Lower leg skin (tissue), 4 donors: ENCODE results near the gene USP10. TPM values are rescaled to one million over a fixed set of nuclear protein-coding genes. Genes with fewer than 3 reads are reported as not detected.

Source experiments
- DNase-seq, 2 donors: peaks; one replicate each; pipeline ENCODE4 v3.0.0-alpha.2; 2019; ENCODE audit warnings: low spot score in 2 of 2
- H3K4me3 ChIP-seq: fragments of 200-600 bp; sonication (generic); 2 replicates; pipeline ENCODE4 v1.5.1; 2017; ENCODE audit warnings: mild to moderate bottlenecking, low read depth; ENCODE audit not compliant: poor library complexity, severe bottlenecking
- POLR2A ChIP-seq, 2 donors: fragments of 450-650 bp; IDR thresholded peaks; one replicate each; pipeline ENCODE4 v1.6.1; 2016 to 2017; ENCODE audit warnings: antibody characterized with exemption in 2 of 2, mild to moderate bottlenecking in 1 of 2, moderate library complexity in 1 of 2
- WGBS, 2 donors: methylation state at CpG; one replicate each; pipeline ENCODE4 v1.1.5; 2018; 5-methylcytosine and 5-hydroxymethylcytosine counted together
- intact Hi-C: fragments of 100-400 bp; cut with DNase I; formaldehyde crosslinking; loops from one replicate; pipeline ENCODE4 v1.15.0; 2023; ENCODE audit warnings: low total_unique reads
- total RNA-seq, 4 donors: library from RNA; depleted of rRNA; stranded (reverse); fragments of >200 nt; gene quantifications; one replicate each; pipeline ENCODE4 v1.1.0, GENCODE V29; 2016
- TF ChIP-seq, protein P1 (sequence below), 3 donors: fragments of 450-650 bp; IDR thresholded peaks; one replicate each; pipeline ENCODE4 v1.5.1; 2016; ENCODE audit warnings: antibody characterized with exemption in 3 of 3, mild to moderate bottlenecking in 3 of 3, moderate library complexity in 2 of 3

USP10 gene
- total RNA-seq, 4 donors from 2014 or later, result 54.3 to 69.0 (median 60.7) TPM

DNA sequence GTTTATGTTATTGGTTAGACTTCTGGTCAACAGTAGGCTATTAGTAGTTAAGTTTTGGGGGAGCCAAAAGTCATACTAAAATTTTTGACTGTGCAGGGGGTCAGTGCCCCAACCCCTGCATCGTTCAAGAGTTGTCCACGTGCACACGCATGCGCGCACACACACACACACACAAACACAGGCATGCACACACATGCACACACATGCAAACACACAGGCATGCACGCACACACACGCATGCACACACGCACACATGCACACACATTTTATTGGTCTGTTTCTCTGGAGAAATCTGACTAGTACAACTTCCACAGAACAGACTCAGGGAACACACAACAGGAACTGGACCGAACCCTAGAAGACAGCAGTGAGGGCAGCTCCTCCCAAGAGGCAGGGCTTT lies 24.4 kb upstream of the USP10 start:
- intact Hi-C loops, result loop anchor here (10.0 kb wide), 1 partner anchor 49 kb away; no protein-coding TSS in a partner anchor
- no peak for DNase-seq
- WGBS, 2 donors, result 84 to 88% methylated on average over 9 of the region's 9 CpGs
- H3K4me3 ChIP-seq, result no peak overlapping the region
- TF ChIP-seq POLR2A (IDR thresholded peaks at IDR 0.05), result no peak

DNA sequence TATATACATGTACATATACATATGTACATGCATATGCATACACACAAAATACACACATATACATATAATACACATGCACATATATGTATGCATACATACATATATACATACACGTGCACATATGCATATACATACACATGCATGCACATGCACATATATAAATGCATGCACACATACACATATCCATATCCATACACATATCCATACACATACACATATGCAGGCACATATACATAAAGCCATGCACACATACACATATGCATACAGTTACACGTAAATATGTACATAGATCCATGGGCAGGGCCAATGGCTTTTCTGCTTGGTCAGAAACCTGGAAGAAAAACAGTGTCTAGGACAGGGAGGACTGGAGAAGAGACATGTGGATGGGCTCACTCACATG lies 23.9 kb upstream of the USP10 start:
- DNase-seq, result no peak
- no peak for TF ChIP-seq POLR2A (IDR thresholded peaks at IDR 0.05)
- TF ChIP-seq, protein P1, sequence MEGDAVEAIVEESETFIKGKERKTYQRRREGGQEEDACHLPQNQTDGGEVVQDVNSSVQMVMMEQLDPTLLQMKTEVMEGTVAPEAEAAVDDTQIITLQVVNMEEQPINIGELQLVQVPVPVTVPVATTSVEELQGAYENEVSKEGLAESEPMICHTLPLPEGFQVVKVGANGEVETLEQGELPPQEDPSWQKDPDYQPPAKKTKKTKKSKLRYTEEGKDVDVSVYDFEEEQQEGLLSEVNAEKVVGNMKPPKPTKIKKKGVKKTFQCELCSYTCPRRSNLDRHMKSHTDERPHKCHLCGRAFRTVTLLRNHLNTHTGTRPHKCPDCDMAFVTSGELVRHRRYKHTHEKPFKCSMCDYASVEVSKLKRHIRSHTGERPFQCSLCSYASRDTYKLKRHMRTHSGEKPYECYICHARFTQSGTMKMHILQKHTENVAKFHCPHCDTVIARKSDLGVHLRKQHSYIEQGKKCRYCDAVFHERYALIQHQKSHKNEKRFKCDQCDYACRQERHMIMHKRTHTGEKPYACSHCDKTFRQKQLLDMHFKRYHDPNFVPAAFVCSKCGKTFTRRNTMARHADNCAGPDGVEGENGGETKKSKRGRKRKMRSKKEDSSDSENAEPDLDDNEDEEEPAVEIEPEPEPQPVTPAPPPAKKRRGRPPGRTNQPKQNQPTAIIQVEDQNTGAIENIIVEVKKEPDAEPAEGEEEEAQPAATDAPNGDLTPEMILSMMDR (IDR thresholded peaks at IDR 0.05), result no peak
- H3K4me3 ChIP-seq, result no peak overlapping the region
- WGBS, 2 donors, result 87 to 96% methylated on average over 2 of the region's 2 CpGs
- intact Hi-C loops, result loop anchor here (10.0 kb wide), 1 partner anchor 49 kb away; no protein-coding TSS in a partner anchor

DNA sequence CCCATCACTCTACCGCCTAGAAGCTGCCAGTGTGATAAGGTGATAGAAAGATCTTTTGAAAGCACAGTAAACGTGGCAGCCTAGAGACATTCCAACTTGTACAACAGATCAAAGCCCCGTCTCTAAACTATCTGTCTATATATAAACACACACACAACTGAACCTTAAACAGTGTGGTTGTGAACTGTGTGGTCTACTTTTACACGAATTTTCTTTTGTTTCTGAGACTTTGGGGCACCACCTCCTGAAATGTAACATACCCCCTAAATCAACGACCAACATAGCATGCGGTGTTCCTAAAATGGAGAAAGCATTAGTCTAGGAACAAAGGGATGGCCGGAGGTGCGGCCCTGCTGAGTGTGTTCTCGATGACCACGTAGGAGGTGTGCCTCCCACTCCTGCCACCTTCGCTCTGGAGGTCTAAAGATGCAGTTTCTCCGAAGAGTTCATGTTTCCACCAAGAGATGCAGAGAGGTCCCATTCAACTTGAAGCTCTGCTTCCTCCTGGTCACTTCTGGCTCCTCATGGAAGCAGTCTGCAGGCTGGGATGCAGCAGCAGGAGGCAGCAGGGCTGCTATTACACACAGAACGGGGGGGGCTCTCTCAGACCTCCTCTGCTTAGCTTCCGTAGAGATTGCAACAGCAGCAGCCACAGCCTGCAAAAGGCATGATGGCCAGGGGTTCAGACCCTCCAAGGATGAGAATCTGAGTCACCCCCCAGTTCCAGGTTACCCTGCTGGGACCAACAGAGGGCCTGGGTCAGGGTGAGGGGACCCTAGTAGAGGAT lies 22.6 kb upstream of the USP10 start:
- intact Hi-C loops, result loop anchor here (10.0 kb wide), 1 partner anchor 48 kb away; no protein-coding TSS in a partner anchor
- TF ChIP-seq POLR2A (IDR thresholded peaks at IDR 0.05), result no peak
- TF ChIP-seq, protein P1 (IDR thresholded peaks at IDR 0.05), result no peak
- no peak overlapping the region for H3K4me3 ChIP-seq
- DNase-seq, result no peak
- WGBS, 2 donors, result 80 to 83% methylated on average over 14 of the region's 14 CpGs

DNA sequence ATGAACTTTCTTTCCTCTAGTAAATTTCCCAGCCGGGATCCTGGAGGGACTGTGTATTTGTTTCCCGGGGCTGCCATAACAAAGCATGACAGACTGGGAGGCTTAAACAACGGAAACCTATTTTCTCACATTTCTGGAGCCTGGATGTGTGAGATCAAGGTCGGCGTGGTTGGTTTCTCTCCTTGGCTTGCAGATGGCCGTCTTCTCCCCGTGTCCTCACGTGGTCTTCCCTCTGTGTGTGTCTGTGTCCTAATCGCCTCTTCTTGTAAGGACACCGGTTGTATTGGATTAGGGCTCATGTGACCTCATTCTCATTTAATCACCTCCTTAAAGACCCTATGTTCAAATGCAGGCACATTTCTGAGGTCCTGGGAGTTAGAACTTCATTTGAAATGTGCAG lies 22.0 kb upstream of the USP10 start:
- no peak for DNase-seq
- H3K4me3 ChIP-seq, result no peak overlapping the region
- TF ChIP-seq, protein P1 (IDR thresholded peaks at IDR 0.05), result no peak
- no peak for TF ChIP-seq POLR2A (IDR thresholded peaks at IDR 0.05)
- intact Hi-C loops, result loop anchor here (10.0 kb wide), 1 partner anchor 47 kb away; no protein-coding TSS in a partner anchor
- WGBS, 2 donors, result 77 to 79% methylated on average over 10 of the region's 10 CpGs

DNA sequence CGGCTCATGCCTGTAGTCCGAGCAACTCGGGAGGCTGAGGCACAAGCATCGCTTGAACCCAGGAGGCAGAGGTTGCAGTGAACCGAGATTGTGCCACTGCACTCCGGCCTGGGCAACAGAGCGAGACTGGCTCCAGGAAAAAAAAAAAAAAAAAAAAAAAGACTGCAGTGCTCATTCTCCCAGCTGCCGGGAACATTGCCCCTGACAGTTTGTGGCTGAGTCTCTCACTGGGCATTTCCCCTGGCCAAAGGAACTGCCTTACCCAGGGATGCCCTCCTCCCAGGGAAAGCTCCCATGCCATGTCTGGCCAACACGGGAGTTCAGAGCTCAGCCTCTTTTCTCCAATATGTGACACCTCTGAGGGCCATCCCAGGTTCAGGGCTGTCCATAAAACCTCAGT lies 21.3 kb upstream of the USP10 start:
- H3K4me3 ChIP-seq, result no peak overlapping the region
- WGBS, 2 donors, result 93 to 95% methylated on average over 9 of the region's 9 CpGs
- intact Hi-C loops, result loop anchor here (10.0 kb wide), 1 partner anchor 46 kb away; no protein-coding TSS in a partner anchor
- DNase-seq, result no peak
- no peak for TF ChIP-seq POLR2A (IDR thresholded peaks at IDR 0.05)
- TF ChIP-seq, protein P1 (IDR thresholded peaks at IDR 0.05), result no peak

DNA sequence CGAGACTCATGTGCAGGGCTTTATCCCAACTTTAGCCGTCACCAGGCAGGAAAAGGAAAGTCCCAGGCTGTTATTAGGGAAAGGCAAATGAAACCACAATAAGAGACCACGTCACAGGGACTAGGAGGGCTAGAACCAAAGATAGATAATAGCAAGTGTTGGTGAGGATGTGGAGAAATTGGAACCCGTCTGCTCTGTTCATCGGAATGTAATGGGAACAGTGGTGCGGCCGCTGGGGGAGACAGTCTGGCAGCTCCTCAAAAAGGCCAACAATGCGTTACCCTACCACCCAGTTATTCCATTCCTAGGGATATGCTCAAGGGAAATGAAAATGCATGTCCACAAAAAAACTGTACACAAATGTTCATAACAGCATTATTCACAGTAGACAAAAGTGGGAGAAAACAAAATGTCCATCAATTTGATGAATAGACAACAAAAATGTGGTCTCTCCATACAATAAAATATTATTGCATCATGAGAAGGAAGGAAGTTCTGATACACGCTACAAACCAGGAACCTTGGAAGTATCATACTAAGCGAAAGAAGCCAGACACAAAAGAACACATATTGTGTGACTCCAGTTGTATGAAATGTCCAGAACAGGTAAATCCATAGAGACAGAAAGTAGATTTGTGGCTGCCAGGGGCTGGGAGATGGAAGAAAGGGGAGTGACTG lies 19.5 kb upstream of the USP10 start:
- WGBS, 2 donors, result 86 to 91% methylated on average over 10 of the region's 10 CpGs
- intact Hi-C loops, result no loop called here
- no peak for DNase-seq
- H3K4me3 ChIP-seq, result no peak overlapping the region
- TF ChIP-seq POLR2A (IDR thresholded peaks at IDR 0.05), result no peak
- TF ChIP-seq, protein P1 (IDR thresholded peaks at IDR 0.05), result no peak
